GM18909 (cell line): ENCODE measurements around the gene COL24A1.
"Not testable (repeated sequence)": the region's sequence is repeated elsewhere in the genome, so short reads cannot be mapped to it uniquely, and the experiment has no call there.

Experiments
- ATAC-seq: cut with Tn5 transposase; IDR thresholded peaks from one replicate; pipeline ENCODE4 v1.9.1; 2021; ENCODE audit warnings: mild to moderate bottlenecking; ENCODE audit not compliant: unreplicated experiment, poor library complexity

Gene COL24A1

DNA sequence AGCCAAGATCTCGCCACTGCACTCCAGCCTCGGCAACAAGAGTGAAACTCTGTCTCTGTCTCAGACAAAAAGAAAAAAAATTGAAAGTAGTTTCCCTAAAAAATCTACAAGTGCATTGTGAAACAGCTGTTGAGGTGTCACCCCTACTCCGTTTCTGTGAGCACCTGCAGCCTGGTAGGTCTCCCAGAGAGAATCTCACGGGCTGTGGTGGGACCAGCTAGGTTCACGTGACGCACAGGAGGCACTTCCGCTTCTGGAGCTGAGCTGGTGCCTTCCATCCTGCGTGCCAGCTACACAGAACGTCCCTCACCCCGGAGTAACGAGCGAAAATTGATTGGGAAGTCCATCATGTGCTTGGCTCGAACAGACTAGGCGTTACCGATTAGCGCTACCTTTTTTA, 66.8 kb downstream of the COL24A1 start:
- ATAC-seq = no peak

GRCh38 chr1:86085741-86086409, 70.7 kb downstream of the COL24A1 start:
- ATAC-seq = no peak

DNA sequence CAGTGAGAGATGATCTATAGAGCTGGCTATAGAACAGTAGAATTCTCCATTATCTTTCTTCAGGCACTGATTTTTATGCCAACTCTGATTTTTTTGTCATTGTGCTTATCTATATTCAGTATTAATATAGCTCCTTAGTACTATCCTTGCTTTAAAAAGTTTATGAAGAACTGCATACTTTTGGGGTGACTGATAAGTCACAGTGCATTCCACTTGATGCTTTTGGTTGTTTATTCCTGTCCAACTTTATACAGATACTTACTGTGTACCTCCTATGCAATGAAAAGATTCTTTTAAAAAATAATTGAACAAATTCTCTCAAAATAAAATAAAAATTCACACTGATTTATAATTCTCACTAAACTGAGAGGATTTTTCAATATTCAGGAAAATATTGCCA, 71.6 kb downstream of the COL24A1 start:
- no peak for ATAC-seq

DNA sequence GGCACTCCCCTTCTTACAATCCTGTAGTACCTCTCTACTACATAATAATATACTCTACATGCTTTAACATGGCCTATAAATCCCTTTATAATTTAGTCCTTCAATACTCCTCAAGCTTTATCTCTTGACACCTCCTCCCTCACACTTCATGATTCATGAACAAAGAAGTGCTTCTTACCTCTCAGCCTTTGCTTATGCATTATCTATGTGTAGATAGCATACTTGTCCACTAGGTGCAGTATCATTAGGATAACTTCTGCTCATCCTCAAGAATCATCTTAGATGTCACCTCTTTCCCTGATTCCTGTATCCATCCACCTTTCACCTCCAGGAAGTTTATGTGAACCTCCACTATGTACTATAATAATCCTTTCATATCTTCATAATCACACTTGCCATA, 74.4 kb downstream of the COL24A1 start:
- ATAC-seq = peak; percentile 59

GRCh38 chr1:86072474-86072873, 84.1 kb downstream of the COL24A1 start:
- not testable (repeated sequence) for ATAC-seq

GRCh38 chr1:86071870-86072269, 84.7 kb downstream of the COL24A1 start:
- not testable (repeated sequence) for ATAC-seq

GRCh38 chr1:86069757-86070145, 86.8 kb downstream of the COL24A1 start:
- ATAC-seq = no peak

DNA sequence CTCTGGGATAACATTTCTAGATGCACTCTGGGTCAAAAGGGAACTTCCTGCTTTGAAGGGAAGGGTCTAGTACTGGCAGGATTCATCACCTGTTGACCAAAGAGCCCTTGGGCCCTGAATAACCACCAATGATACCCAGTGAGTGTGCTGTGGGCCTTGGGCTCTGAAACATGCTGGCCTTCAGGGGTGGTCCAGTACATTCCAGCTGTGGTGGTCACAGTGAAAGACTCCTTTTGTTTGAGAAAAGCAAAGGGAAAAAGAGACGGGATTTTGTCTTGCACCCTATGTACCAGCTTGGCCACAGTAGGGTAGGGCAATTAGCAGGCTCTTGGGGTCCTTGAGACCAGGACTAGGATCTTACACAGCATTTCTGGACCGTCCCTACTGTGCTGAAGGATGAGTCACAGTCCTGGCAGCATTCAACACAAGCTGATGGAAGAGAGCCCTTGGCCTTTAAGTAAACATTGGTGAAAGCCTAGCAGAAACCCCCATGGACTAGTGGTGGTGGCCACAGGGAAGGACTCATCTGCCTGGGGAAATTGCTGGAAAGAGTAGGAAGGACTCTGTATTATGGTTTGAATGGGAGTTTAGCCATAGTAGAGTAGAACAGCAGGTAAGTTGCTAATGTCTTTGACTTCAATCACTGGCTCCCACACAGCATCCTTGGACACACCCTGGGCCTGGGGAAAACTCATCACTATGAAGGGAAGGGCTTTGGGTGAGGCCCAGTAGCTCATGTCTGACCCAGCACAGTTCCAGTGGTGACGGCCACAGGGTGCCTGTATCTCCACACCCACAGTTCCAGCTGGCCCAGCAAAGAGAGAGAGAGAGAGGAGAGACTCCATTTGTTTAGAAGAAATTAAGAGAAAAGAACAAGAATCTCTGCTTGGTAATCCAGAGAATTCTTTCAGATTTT, 87.5 kb downstream of the COL24A1 start:
- ATAC-seq = no peak

- ATAC-seq = no peak
Observed at GRCh38 chr1:86068271-86068721, 88.3 kb downstream of the COL24A1 start.

DNA sequence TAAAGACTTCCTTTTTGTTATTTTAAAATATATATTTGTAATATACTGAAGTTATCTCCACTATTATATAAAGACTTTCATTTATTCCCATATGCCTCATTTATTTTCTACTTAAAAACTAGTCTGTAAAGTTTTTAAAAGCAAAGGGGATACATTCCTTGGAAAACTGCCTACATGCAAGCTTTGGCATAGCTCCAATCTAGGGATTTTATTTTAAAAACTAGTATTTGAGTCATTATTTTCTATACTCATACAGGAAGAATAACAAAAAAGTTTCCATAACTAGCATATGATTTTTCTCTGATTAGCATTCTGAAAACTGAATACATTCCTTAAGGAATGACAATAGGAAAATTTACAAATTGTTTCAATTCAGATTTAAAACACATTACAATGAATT, 88.9 kb downstream of the COL24A1 start:
- no peak for ATAC-seq

DNA sequence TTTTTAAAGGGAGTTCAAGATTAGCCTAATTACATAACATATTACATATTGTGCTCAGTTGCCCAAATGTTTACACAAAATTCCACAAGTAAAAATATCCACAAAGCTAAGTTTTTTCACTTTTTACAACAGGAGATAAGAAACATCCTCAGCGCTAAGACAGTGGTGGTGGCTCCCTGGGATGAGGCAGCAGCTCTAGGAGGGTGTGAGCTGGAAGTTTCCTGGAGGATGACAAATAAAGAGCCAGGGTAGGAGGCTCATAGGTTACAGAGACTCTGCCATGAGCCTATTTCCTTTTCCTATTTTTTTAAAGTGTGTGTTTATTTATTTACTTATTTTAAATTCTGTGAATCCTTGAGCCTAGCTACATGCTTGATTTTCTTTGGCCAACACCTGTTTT, 91.7 kb downstream of the COL24A1 start:
- no peak for ATAC-seq

- ATAC-seq = no peak
Observed at GRCh38 chr1:86063721-86064120, 92.9 kb downstream of the COL24A1 start.

- ATAC-seq = no peak
Observed at GRCh38 chr1:86062453-86062852, 94.1 kb downstream of the COL24A1 start.

DNA sequence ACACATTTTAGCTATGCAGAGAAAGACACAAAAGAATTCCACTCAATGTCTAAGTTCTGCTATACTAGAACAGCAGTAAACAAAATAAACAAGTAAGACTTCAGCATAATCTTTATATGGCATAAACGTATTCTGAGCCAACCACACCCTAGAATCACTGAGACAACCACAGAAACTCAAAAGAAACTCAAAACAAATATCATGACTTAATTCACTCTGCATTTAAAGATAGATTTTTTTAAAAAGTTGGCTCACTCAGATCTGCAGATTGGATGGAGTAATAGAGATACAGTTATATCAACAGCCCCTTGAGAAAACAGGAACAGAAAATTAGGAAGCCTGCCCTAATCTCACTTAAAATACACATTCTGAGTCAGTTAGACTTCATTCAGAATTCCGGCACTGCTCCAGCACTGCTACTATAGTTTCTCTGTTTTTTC, 95.0 kb downstream of the COL24A1 start:
- ATAC-seq = no peak

GRCh38 chr1:86054396-86054795, 102.2 kb downstream of the COL24A1 start:
- no peak for ATAC-seq

- ATAC-seq = no peak
Observed at GRCh38 chr1:86052948-86053698, 103.4 kb downstream of the COL24A1 start.

DNA sequence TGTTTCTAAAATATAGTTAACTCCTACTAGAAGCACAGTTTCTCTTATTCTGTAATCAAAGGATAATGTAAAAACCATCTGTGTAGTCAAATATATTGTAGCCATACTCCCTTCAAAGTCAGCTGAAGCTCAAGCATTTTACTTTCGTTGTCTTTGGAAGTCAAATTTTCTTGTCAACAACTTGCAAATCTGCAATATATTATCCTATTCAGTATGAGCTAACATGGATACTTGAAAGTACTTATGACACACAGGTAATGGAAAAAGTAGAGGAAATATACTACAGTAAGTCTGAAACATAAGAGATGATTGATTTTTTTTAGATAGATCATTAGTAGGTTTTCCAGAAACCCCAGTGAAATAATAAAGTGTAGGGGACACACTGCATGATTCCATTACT, 121.5 kb downstream of the COL24A1 start:
- no peak for ATAC-seq

- no peak for ATAC-seq
Observed at GRCh38 chr1:86030180-86030579, 126.4 kb downstream of the COL24A1 start.

DNA sequence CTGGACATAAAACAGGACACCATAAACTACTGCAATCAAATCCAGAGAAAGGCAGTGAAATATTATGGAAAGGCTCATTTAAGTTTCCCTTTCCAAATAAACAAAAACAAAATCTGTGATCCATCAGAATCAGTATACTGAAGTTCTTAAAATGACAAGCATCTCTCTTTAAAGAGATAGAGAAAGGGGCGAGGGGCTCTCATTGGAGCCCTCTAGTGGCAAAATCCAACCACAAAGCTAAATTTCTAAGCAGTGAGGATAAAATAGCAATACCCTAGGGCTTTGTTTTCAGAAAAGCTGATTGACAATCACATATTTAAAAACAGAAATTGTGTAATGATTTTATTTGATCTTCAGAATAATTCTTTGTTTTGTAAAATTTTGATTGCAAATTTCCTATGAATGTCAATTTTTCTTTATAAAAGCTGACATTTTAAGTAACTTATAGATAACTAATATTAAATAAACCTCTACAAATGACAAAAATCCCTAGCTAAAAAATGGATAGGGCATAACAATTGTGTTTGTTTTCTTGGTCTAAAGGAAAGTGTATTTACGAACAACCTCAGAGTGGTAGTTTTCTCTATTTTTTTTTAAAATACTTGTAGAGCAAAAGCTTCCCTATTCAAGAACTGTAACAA, 138.2 kb downstream of the COL24A1 start:
- peak; percentile 70 for ATAC-seq

- no peak for ATAC-seq
Observed at GRCh38 chr1:86016076-86016759, 140.4 kb downstream of the COL24A1 start.
